Measurements from ENCODE around the gene LINC00237. TPM values are rescaled to one million over a fixed set of nuclear protein-coding genes. Genes with fewer than 3 reads are reported as not detected.

Gene LINC00237
- total RNA-seq, 1 donor: not detected

- peak; percentile 27 for DNase-seq (ENCODE audit: low read depth)
- H3K4me3 ChIP-seq (ENCODE audit: low read depth, low read length): peak overlapping the region; percentile 86
- no peak for TF ChIP-seq CTCF (IDR thresholded peaks at IDR 0.05; ENCODE audit: insufficient read depth, low read length)
These were observed 20.4 kb upstream of the LINC00237 start for GRCh38 chr20:21126581-21126870.

GRCh38 chr20:21125849-21126580, 19.9 kb upstream of the LINC00237 start, which contains the start of gene KIZ:
Gene KIZ (plus strand): TSS chr20:21126082. CDS start chr20:21126116, 34 bp downstream.
- TF ChIP-seq CTCF (IDR thresholded peaks at IDR 0.05; ENCODE audit: insufficient read depth, low read length): peak; percentile 51
- DNase-seq (ENCODE audit: low read depth): peak; percentile 90

GRCh38 chr20:21125072-21125848, 19.1 kb upstream of the LINC00237 start:
- peak; percentile 39 for DNase-seq (ENCODE audit: low read depth)
- peak; percentile 46 for TF ChIP-seq CTCF (IDR thresholded peaks at IDR 0.05; ENCODE audit: insufficient read depth, low read length)
- H3K4me3 ChIP-seq (ENCODE audit: low read depth, low read length): peak overlapping the region; percentile 84

More at GRCh38 chr20:21125849-21126580, 19.9 kb upstream of the LINC00237 start, which contains the start of gene KIZ:
- peak within 1 kb of the TSS; percentile 86 for H3K4me3 ChIP-seq (ENCODE audit: low read depth, low read length)

GRCh38 chr20:21124190-21124589, 18.0 kb upstream of the LINC00237 start:
- H3K4me3 ChIP-seq (ENCODE audit: low read depth, low read length): no peak overlapping the region
- TF ChIP-seq CTCF (IDR thresholded peaks at IDR 0.05; ENCODE audit: insufficient read depth, low read length): no peak
- DNase-seq (ENCODE audit: low read depth): no peak

GRCh38 chr20:21118782-21119181, 12.6 kb upstream of the LINC00237 start:
- H3K4me3 ChIP-seq (ENCODE audit: low read depth, low read length): no peak overlapping the region
- TF ChIP-seq CTCF (IDR thresholded peaks at IDR 0.05; ENCODE audit: insufficient read depth, low read length): no peak
- no peak for DNase-seq (ENCODE audit: low read depth)

GRCh38 chr20:21118138-21118537, 12.0 kb upstream of the LINC00237 start:
- H3K4me3 ChIP-seq (ENCODE audit: low read depth, low read length): no peak overlapping the region

More at GRCh38 chr20:21118138-21118537, 12.0 kb upstream of the LINC00237 start:
- no peak for TF ChIP-seq CTCF (IDR thresholded peaks at IDR 0.05; ENCODE audit: insufficient read depth, low read length)
- DNase-seq (ENCODE audit: low read depth): no peak

All from fibroblast of the aortic adventitia (primary cell).